Activated T-cell treated with anti-CD3 and anti-CD28 coated beads for 24 hours (primary cell): ENCODE results near the gene UBN1.

ENCODE experiments used
- DNase-seq: peaks from one replicate; pipeline ENCODE4 v3.0.0-alpha.2; 2020; ENCODE audit warnings: low read depth

Gene UBN1

GRCh38 chr16:4862639-4863038 is 15.4 kb downstream of the UBN1 start:
- DNase-seq = no peak

DNA sequence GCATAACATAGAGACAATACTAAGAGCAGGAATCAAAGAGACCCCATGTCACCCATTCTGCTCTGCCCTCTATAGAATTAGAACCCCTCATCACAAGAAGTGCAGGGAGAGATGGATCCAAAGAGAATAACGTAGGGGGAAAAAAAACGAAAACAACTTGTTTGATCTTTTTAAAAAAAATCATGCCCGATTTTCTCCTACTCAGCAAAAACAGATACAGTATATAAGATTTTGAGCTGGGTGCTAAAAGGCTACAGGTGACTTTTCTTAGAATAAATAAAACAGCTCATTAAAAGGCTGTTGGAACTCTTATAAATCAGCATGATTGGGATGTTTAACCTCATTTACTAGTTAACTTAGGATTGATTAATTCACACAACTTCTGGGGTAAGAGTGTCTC is 17.4 kb downstream of the UBN1 start:
- no peak for DNase-seq

DNA sequence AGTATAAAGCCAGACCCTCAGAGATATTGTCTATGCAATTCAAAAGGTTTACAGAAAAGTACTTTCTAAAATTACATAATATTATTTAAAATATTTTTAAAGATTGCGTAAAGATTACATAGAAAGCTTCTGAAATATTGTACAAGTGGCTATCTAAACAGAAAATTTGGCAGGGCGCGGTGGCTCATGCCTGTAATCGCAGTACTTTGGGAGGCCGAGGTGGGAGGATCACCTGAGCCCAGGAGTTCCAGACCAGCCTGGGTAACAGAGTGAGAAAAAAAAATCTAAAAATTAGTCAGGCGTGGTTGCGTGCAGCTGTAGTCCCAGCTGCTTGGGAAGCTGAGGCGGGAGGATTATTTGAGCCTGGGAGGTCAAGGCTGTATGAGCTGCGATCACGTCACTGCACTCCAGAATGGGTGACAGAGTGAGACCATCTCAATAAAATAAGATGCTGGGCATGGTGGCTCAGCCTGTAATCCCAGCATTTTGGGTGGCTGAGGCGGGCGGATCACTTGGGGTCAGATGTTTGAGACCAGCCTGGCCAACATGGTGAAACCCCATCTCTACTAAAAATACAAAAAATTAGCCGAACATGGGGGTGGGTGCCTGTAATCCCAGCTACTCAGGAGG is 18.1 kb downstream of the UBN1 start:
- DNase-seq = no peak

- no peak for DNase-seq
Observed at GRCh38 chr16:4866586-4866985, 19.3 kb downstream of the UBN1 start.

- DNase-seq = no peak
Observed at GRCh38 chr16:4868026-4868425, 20.7 kb downstream of the UBN1 start.

GRCh38 chr16:4868535-4868934 is 21.3 kb downstream of the UBN1 start:
- no peak for DNase-seq

DNA sequence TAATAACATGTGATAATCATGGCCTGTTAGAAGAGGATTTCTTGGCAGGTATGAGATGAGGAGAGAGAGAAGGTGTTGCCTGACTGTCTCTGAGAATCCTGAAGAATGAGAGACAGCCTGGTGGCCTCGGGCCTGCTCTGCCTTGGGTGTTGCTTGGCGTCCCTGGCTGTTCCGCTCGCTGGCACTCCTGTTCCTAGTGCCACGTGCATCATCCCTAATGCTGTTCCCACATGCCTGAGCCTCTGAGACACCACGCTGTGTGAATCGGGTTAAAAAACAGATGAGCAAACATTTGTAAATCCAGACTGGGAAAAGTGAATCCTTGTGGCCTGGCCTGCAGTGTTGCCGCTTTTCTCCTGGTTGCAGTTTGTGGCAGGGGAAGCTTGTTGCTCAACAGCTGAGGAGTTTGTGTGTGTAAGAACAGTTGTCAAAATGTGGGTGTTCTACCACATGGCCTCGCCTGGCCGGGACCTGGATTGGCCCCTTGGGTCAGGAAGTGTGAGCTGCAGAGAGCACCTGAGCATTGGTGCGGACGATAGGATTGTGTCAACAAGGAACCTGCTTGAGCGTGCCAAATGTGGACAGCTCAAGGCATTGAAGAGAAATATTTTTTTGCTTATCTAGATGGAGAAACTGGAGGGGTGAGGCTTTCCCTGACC is 22.0 kb downstream of the UBN1 start:
- DNase-seq = no peak

- no peak for DNase-seq
Observed at GRCh38 chr16:4870138-4870671, 22.9 kb downstream of the UBN1 start.

DNA sequence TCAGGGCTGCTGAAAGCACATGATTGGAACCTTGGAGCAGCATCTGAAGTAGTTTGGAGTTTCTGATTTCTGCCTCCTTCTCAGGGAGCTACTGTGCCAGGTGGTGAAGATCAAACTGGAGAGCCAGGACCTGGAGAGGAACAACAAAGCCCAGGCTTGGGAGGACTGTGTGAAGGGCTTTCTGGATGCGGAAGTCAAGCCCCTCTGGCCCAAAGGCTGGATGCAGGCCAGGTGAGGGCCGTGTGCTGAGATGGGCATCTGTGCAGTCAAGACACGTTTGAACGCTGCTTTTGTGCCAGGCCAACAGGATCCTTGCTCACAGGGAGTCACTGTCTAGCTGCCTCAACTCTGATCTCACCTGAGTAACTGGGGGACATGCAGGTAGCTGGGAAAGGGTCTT is 23.8 kb downstream of the UBN1 start:
- DNase-seq = no peak

DNA sequence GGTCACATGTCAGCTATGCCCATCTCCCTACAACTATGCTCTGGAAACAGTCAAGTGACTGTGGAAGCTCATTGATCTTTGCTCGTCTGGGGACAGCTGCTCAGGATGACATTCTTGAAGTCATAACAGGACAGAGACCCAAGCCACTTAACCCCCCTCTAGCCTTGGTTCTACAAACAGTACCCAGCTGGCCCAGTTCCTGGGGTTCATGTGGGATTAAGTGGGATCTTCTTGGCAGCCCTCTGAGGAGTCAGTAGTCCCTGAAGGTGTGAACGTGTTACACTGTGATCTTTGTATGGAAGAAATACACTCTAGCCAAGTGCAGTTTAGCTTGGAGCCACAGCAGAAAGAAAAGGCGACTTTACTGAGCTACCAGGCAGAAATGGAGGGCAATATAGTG is 25.8 kb downstream of the UBN1 start:
- DNase-seq = no peak

DNA sequence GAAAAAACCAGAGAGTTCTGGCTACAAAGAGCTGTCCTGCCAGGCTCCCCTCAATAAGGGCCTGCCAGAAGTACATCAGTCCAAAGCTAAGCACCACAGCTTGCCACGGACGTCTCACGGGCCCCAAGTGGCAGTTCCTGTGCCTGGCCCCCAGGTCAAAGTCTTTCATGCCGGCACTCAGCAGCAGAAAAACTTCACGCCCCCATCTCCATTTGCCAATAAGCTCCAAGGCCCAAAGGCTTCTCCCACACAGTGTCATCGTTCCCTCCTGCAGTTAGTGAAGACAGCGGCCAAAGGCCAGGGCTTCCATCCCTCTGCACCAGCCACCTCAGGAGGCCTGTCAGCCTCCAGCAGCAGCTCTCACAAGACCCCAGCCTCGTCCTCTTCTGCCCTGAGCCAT is 27.4 kb downstream of the UBN1 start:
- no peak for DNase-seq

DNA sequence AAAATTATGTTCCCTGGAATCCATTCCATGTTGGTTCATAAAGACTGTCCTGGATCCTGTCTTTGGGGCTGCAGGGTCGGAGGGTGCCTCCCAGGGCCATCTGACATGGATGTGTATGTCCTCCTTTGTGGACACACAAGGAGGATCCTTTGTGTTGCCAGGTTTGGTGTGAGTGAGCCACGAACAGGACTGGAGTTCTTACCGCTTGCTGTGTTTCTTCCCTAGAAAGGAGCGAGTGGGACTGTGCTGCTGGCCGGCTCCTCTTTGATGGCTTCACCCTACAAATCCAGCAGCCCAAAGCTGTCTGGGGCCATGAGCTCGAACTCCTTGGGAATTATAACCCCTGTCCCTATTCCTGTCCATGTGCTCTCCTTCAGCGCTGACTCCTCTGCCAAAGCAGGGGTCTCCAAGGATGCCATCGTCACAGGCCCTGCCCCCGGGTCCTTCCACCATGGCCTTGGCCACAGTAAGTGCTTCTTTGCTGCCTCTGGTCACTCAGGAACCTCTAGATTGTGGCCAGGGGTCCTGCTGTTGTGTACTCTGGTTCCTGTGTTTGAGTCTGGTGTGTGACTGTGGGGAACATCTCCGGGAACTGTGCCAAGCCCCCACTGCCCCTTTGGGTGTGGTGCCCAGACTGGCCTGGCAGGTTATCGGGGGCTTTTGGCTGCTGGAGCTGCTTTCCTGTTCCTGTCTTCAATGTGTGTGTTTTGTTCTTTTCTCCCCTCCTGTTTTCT is 29.5 kb downstream of the UBN1 start:
- no peak for DNase-seq

- no peak for DNase-seq
Observed at GRCh38 chr16:4877380-4877685, 30.1 kb downstream of the UBN1 start.

DNA sequence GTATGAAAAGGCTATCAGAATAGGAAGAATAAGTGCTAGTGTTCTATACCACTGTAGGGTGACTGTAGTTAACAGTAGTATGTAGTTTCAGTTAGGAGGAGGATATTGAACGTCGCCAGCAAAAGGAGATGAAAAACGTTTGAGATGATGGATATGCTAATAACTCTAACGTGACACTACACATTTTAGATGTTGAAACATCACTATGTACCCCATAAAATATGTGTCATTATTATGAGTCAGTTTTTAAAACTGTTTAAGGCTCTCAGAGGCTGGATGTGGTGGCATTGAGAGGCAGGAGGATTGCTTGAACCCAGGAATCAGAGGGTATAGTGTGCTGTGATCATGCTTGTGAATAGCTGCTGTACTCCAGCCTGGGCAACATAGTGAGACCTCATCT is 31.8 kb downstream of the UBN1 start:
- DNase-seq = no peak

- no peak for DNase-seq
Observed at GRCh38 chr16:4880006-4880580, 32.8 kb downstream of the UBN1 start.

DNA sequence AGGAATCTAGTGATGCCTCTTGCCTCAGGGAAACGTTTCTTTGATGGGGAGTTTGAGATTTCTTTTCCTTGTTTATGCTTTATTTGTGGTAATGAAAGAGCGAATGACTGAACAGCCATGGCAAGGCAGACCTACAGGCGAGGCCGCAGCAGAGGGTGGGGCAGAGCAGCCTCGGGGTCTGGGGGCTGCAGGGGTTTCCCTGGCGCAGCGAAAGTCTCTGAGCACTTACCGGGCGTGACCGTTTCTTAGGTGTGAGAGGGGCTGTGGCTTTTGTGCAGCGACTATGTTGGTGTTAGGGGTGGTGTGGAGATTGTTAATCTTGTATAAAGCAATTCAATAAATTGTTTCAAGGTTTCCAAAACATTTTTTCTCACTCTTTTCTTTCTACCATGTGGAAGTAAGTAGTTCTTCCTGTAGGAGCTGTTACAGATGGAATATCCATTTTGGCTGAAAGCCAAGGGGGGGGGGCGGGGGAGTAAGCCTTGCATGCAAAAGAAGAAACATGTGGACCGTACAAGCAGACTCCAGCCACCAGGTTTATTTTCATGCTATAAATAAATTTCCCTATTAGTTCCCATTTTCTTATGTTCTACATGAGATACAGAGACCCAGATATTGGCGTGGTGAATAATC is 34.8 kb downstream of the UBN1 start:
- DNase-seq = no peak

- DNase-seq = no peak
Observed at GRCh38 chr16:4882633-4883285, 35.5 kb downstream of the UBN1 start.

DNA sequence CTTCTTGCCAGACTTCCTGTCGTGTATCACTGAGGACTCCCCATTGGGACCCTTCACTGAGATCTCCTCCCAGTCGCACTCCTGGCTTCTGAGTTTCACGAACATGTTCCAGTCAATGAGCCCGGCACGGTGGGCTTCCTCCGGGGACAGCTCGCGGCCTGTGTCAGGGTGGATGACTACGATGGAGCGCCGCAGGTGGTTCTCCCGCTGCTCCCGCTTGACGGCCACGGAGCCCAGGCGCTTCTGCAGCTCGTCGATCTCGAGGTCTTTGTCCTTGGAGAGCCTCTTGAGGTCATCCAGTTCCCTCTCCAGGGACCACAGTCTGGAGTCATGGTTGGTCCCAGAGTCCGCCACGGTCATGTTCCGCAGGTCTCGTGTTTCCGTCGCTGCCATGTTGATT is 36.2 kb downstream of the UBN1 start:
- DNase-seq = no peak

- no peak for DNase-seq
Observed at GRCh38 chr16:4884209-4884608, 36.9 kb downstream of the UBN1 start.

- DNase-seq = no peak
Observed at GRCh38 chr16:4884972-4885874, 37.9 kb downstream of the UBN1 start.

- DNase-seq = no peak
Observed at GRCh38 chr16:4886151-4886550, 38.9 kb downstream of the UBN1 start.
